Effector memory CD4-positive, alpha-beta T cell (primary cell): ENCODE results near the gene CNFN.

Experiments used
- DNase-seq, 3 donors: peaks; one replicate each; pipeline ENCODE4 v3.0.0-alpha.2; 2020
- H3K27ac ChIP-seq: 2 replicates; pipeline ENCODE4 v1.7.0; 2013; ENCODE audit warnings: mild to moderate bottlenecking, low read length, moderate library complexity; ENCODE audit not compliant: insufficient read depth, poor library complexity, severe bottlenecking
- H3K27me3 ChIP-seq: replicated peaks from 2 replicates; pipeline ENCODE4 v1.7.0; 2013; ENCODE audit warnings: mild to moderate bottlenecking, low read length; ENCODE audit not compliant: insufficient read depth, control insufficient read depth, poor library complexity, severe bottlenecking
- H3K36me3 ChIP-seq: 2 replicates; pipeline ENCODE4 v1.7.0; 2013; ENCODE audit warnings: mild to moderate bottlenecking, low read length, moderate library complexity; ENCODE audit not compliant: control insufficient read depth, insufficient read depth
- H3K4me1 ChIP-seq: 2 replicates; pipeline ENCODE4 v1.7.0; 2013; ENCODE audit warnings: low read length, mild to moderate bottlenecking; ENCODE audit not compliant: control insufficient read depth, insufficient read depth, poor library complexity, severe bottlenecking
- H3K4me3 ChIP-seq: 2 replicates; pipeline ENCODE4 v1.7.0; 2013; ENCODE audit warnings: low read length, low read depth, mild to moderate bottlenecking; ENCODE audit not compliant: insufficient read depth, poor library complexity, severe bottlenecking
- H3K9me3 ChIP-seq: 2 replicates; pipeline ENCODE4 v1.7.0; 2013; ENCODE audit warnings: mild to moderate bottlenecking, low read length, moderate library complexity; ENCODE audit not compliant: control insufficient read depth

CNFN gene

GRCh38 chr19:42400404-42400803 is 10.3 kb upstream of the CNFN start:
- H3K4me3 ChIP-seq = no peak overlapping the region
- H3K27me3 ChIP-seq = no peaks in the 10 kb centered on the region
- no peak overlapping the region for H3K27ac ChIP-seq
- peaks cover 20% of the 10 kb centered on the region for H3K4me1 ChIP-seq
- no peak for DNase-seq
- no peaks in the 10 kb centered on the region for H3K36me3 ChIP-seq
- no peaks in the 10 kb centered on the region for H3K9me3 ChIP-seq

- H3K4me3 ChIP-seq = peak overlapping the region; percentile 58
- no peaks in the 10 kb centered on the region for H3K27me3 ChIP-seq
- H3K9me3 ChIP-seq = no peaks in the 10 kb centered on the region
- no peaks in the 10 kb centered on the region for H3K36me3 ChIP-seq
- DNase-seq = no peak
- H3K4me1 ChIP-seq = peaks cover 20% of the 10 kb centered on the region
- peak overlapping the region; percentile 58 for H3K27ac ChIP-seq
Observed at GRCh38 chr19:42397263-42398166, 7.4 kb upstream of the CNFN start.

GRCh38 chr19:42396381-42397262 is 6.5 kb upstream of the CNFN start:
- no peaks in the 10 kb centered on the region for H3K9me3 ChIP-seq
- peak; percentile 78 to 88 (median 87) for DNase-seq
- no peaks in the 10 kb centered on the region for H3K27me3 ChIP-seq
- no peaks in the 10 kb centered on the region for H3K36me3 ChIP-seq
- H3K4me3 ChIP-seq = peak overlapping the region; percentile 58
- peaks cover 20% of the 10 kb centered on the region for H3K4me1 ChIP-seq
- H3K27ac ChIP-seq = peak overlapping the region; percentile 58

GRCh38 chr19:42394751-42395150 is 4.7 kb upstream of the CNFN start:
- DNase-seq = no peak

GRCh38 chr19:42392165-42392564 is 2.1 kb upstream of the CNFN start:
- H3K36me3 ChIP-seq = no peaks in the 10 kb centered on the region
- no peak for DNase-seq
- H3K9me3 ChIP-seq = no peaks in the 10 kb centered on the region
- H3K27me3 ChIP-seq = peaks cover 9% of the 10 kb centered on the region
- H3K4me3 ChIP-seq = no peak overlapping the region
- no peak overlapping the region for H3K27ac ChIP-seq
- peaks cover 10% of the 10 kb centered on the region for H3K4me1 ChIP-seq

More at GRCh38 chr19:42394751-42395150, 4.7 kb upstream of the CNFN start:
- Histone ChIP-seq H3K4me1 (peaks cover 13% of the 10 kb centered on the region), H3K27me3 (peaks cover 3% of the 10 kb centered on the region), H3K9me3 (no peaks in the 10 kb centered on the region), H3K36me3 (no peaks in the 10 kb centered on the region), H3K4me3 (no peak overlapping the region), H3K27ac (no peak overlapping the region)

- H3K36me3 ChIP-seq = no peaks in the 10 kb centered on the region
- peaks cover 9% of the 10 kb centered on the region for H3K27me3 ChIP-seq
- no peak for DNase-seq
- peaks cover 7% of the 10 kb centered on the region for H3K4me1 ChIP-seq
- no peaks in the 10 kb centered on the region for H3K9me3 ChIP-seq
- H3K4me3 ChIP-seq = no peak overlapping the region
- no peak overlapping the region for H3K27ac ChIP-seq
Observed at GRCh38 chr19:42388851-42389489, 1.1 kb downstream of the CNFN start.

GRCh38 chr19:42386974-42387707 is 3.0 kb downstream of the CNFN start:
- peak overlapping the region; percentile 53 for H3K4me3 ChIP-seq
- H3K4me1 ChIP-seq = peaks cover 7% of the 10 kb centered on the region
- peak; percentile 33 to 43 (median 40) for DNase-seq
- peaks cover 9% of the 10 kb centered on the region for H3K27me3 ChIP-seq
- H3K9me3 ChIP-seq = no peaks in the 10 kb centered on the region
- H3K27ac ChIP-seq = no peak overlapping the region
- no peaks in the 10 kb centered on the region for H3K36me3 ChIP-seq

GRCh38 chr19:42380155-42380554 is 9.9 kb downstream of the CNFN start:
- no peak for DNase-seq
- H3K36me3 ChIP-seq = no peaks in the 10 kb centered on the region
- no peak overlapping the region for H3K27ac ChIP-seq
- H3K27me3 ChIP-seq = no peaks in the 10 kb centered on the region
- H3K9me3 ChIP-seq = no peaks in the 10 kb centered on the region
- H3K4me1 ChIP-seq = no peaks in the 10 kb centered on the region
- H3K4me3 ChIP-seq = no peak overlapping the region
